Trophoblast cell (in vitro differentiated cells and primary cell): ENCODE data around the gene CCDC126. TPM values are rescaled to one million over a fixed set of nuclear protein-coding genes. Genes with fewer than 3 reads are reported as not detected.

ENCODE experiments used
- DNase-seq, 2 donors: peaks; one replicate each; pipeline ENCODE4 v3.0.0-alpha.2; 2016
- H2AFZ ChIP-seq: 2 replicates; pipeline ENCODE4 v1.6.1; 2013; ENCODE audit warnings: low read length, moderate library complexity, mild to moderate bottlenecking; ENCODE audit not compliant: insufficient read depth, poor library complexity
- H2AK5ac ChIP-seq: 2 replicates; pipeline ENCODE4 v1.6.1; 2013; ENCODE audit warnings: mild to moderate bottlenecking, low read length
- H2BK120ac ChIP-seq: 2 replicates; pipeline ENCODE4 v1.6.1; 2013; ENCODE audit warnings: low read length, mild to moderate bottlenecking, moderate library complexity; ENCODE audit not compliant: insufficient read depth, poor library complexity
- H2BK12ac ChIP-seq: 2 replicates; pipeline ENCODE4 v1.6.1; 2013; ENCODE audit warnings: mild to moderate bottlenecking, low read length, moderate library complexity
- H2BK5ac ChIP-seq: 2 replicates; pipeline ENCODE4 v1.6.1; 2013; ENCODE audit warnings: low read length, low read depth, moderate library complexity, mild to moderate bottlenecking; ENCODE audit not compliant: poor library complexity
- H3K14ac ChIP-seq: 2 replicates; pipeline ENCODE4 v1.6.1; 2013; ENCODE audit warnings: mild to moderate bottlenecking, low read length
- H3K18ac ChIP-seq: 2 replicates; pipeline ENCODE4 v1.6.1; 2013; ENCODE audit warnings: mild to moderate bottlenecking, low read length
- H3K23ac ChIP-seq: 2 replicates; pipeline ENCODE4 v1.6.1; 2013; ENCODE audit warnings: low read length
- H3K27ac ChIP-seq: 2 replicates; pipeline ENCODE4 v1.5.1; 2013; ENCODE audit warnings: low read depth, mild to moderate bottlenecking, inconsistent platforms, low read length, moderate library complexity
- H3K27me3 ChIP-seq: 2 replicates; pipeline ENCODE4 v1.6.1; 2013; ENCODE audit warnings: inconsistent platforms, mild to moderate bottlenecking, low read length, moderate library complexity; ENCODE audit not compliant: insufficient read depth
- H3K36me3 ChIP-seq, 2 experiments: 1 replicate in 1 of 2; 2 replicates in 1 of 2; pipeline ENCODE4 v1.6.1; 2013; ENCODE audit warnings: low read length in 2 of 2, mild to moderate bottlenecking in 2 of 2, moderate library complexity in 1 of 2; ENCODE audit not compliant: insufficient read depth in 2 of 2, control insufficient read depth in 1 of 2
- H3K4ac ChIP-seq: 2 replicates; pipeline ENCODE4 v1.6.1; 2013; ENCODE audit warnings: low read depth, mild to moderate bottlenecking, low read length, moderate library complexity
- H3K4me1 ChIP-seq, 2 experiments: 1 replicate in 1 of 2; 2 replicates in 1 of 2; pipeline ENCODE4 v1.6.1; 2013; ENCODE audit warnings: low read length in 2 of 2, mild to moderate bottlenecking in 2 of 2, moderate library complexity in 1 of 2; ENCODE audit not compliant: insufficient read depth in 2 of 2, control insufficient read depth in 1 of 2
- H3K4me2 ChIP-seq: 2 replicates; pipeline ENCODE4 v1.6.1; 2013; ENCODE audit warnings: inconsistent platforms, mild to moderate bottlenecking, low read length, moderate library complexity
- H3K4me3 ChIP-seq: 2 replicates; pipeline ENCODE4 v1.5.1; 2013; ENCODE audit warnings: mild to moderate bottlenecking, low read depth, low read length, inconsistent platforms
- H3K79me1 ChIP-seq: one replicate; pipeline ENCODE4 v1.6.1; 2013; ENCODE audit warnings: low read length
- H3K79me2 ChIP-seq: 2 replicates; pipeline ENCODE4 v1.6.1; 2013; ENCODE audit warnings: low read length, mild to moderate bottlenecking; ENCODE audit not compliant: control insufficient read depth, insufficient read depth, poor library complexity
- H3K9ac ChIP-seq: 2 replicates; pipeline ENCODE4 v1.6.1; 2013; ENCODE audit warnings: mild to moderate bottlenecking, low read length
- H3K9me3 ChIP-seq: 2 replicates; pipeline ENCODE4 v1.6.1; 2013; ENCODE audit warnings: low read depth, mild to moderate bottlenecking, control low read depth, inconsistent platforms, low read length; ENCODE audit not compliant: insufficient read depth
- H4K12ac ChIP-seq: 2 replicates; pipeline ENCODE4 v1.6.1; 2013; ENCODE audit warnings: low read depth, mild to moderate bottlenecking, low read length, moderate library complexity
- H4K8ac ChIP-seq: 2 replicates; pipeline ENCODE4 v1.6.1; 2013; ENCODE audit warnings: low read depth, mild to moderate bottlenecking, low read length, moderate library complexity
- H4K91ac ChIP-seq: one replicate; pipeline ENCODE4 v1.6.1; 2013; ENCODE audit warnings: low read depth, mild to moderate bottlenecking, low read length, moderate library complexity
- WGBS: extraction: QIAGEN DNeasy Blood & Tissue Kit; methylation state at CpG from one replicate; pipeline ENCODE4 v1.1.7; 2013; ENCODE audit warnings: missing lambda C conversion rate; ENCODE audit not compliant: insufficient read length, insufficient coverage; ENCODE audit errors: extremely low coverage; 5-methylcytosine and 5-hydroxymethylcytosine counted together
- polyA plus RNA-seq: library from polyadenylated mRNA; stranded (reverse); fragments of 200-250 nt; gene quantifications from 2 replicates; pipeline ENCODE4 v1.2.3, GENCODE V29; 2013

CCDC126 gene
- 25.2 and 26.2 TPM in 2 replicates for polyA plus RNA-seq

GRCh38 chr7:23597094-23598091 lies at the start of gene CCDC126:
TSS of gene CCDC126 (plus strand) at chr7:23597382. CDS start at chr7:23611316, 13,934 bp downstream.
- peaks cover 11% of the 10 kb centered on the region for H3K79me1 ChIP-seq
- peak within 1 kb of the TSS; percentile 84 for H2BK12ac ChIP-seq
- H3K79me2 ChIP-seq: peaks cover 7% of the 10 kb centered on the region
- peak within 1 kb of the TSS; percentile 92 for H2AFZ ChIP-seq
- peak within 1 kb of the TSS; percentile 82 for H3K9ac ChIP-seq
- WGBS: no CpG with 5 or more reads among the region's 99 CpGs
- H2BK5ac ChIP-seq: peak within 1 kb of the TSS; percentile 93
- peak within 1 kb of the TSS; percentile 94 for H3K27ac ChIP-seq
- peak within 1 kb of the TSS; percentile 82 for H4K91ac ChIP-seq
- H3K4ac ChIP-seq: peak within 1 kb of the TSS; percentile 69
- H3K23ac ChIP-seq: no peak within 1 kb of the TSS
- H3K14ac ChIP-seq: peak within 1 kb of the TSS; percentile 97
- H3K9me3 ChIP-seq: no peaks in the 10 kb centered on the region
- peak within 1 kb of the TSS; percentile 96 for H4K8ac ChIP-seq
- H3K27me3 ChIP-seq: no peaks in the 10 kb centered on the region
- peak; percentile 95 to 97 for DNase-seq
- H4K12ac ChIP-seq: peak within 1 kb of the TSS; percentile 89
- H3K18ac ChIP-seq: peak within 1 kb of the TSS; percentile 96
- no peak within 1 kb of the TSS for H2AK5ac ChIP-seq
- no peaks in the 10 kb centered on the region for H3K36me3 ChIP-seq
- H3K4me1 ChIP-seq: peaks cover 6 to 15% of the 10 kb centered on the region in 2 experiments
- peak within 1 kb of the TSS; percentile 87 for H3K4me3 ChIP-seq
- peak within 1 kb of the TSS; percentile 86 for H2BK120ac ChIP-seq
- H3K4me2 ChIP-seq: peak within 1 kb of the TSS; percentile 75

GRCh38 chr7:23547662-23548061 lies 49.5 kb upstream of the CCDC126 start:
- H3K79me2 ChIP-seq: no peaks in the 10 kb centered on the region
- H2BK120ac ChIP-seq: no peak overlapping the region
- no peak overlapping the region for H4K12ac ChIP-seq
- H2BK12ac ChIP-seq: no peak overlapping the region
- no peaks in the 10 kb centered on the region for H3K79me1 ChIP-seq
- H3K4me1 ChIP-seq: no peaks in the 10 kb centered on the region
- no peak for DNase-seq
- WGBS: no CpG with 5 or more reads among the region's 4 CpGs
- no peak overlapping the region for H3K27ac ChIP-seq
- H3K4me3 ChIP-seq: no peak overlapping the region
- H4K8ac ChIP-seq: no peak overlapping the region
- H3K9me3 ChIP-seq: no peaks in the 10 kb centered on the region
- H3K36me3 ChIP-seq: no peaks in the 10 kb centered on the region
- H4K91ac ChIP-seq: no peak overlapping the region
- no peak overlapping the region for H3K18ac ChIP-seq
- H3K23ac ChIP-seq: no peak overlapping the region
- no peak overlapping the region for H2AFZ ChIP-seq
- no peak overlapping the region for H3K4ac ChIP-seq
- no peak overlapping the region for H3K9ac ChIP-seq
- no peak overlapping the region for H3K4me2 ChIP-seq
- no peak overlapping the region for H2AK5ac ChIP-seq
- H3K27me3 ChIP-seq: no peaks in the 10 kb centered on the region
- H3K14ac ChIP-seq: no peak overlapping the region
- H2BK5ac ChIP-seq: no peak overlapping the region

GRCh38 chr7:23558303-23558702 lies 38.9 kb upstream of the CCDC126 start:
- DNase-seq: no peak
- Histone ChIP-seq H3K4me2 (no peak overlapping the region), H3K27ac (no peak overlapping the region), H2AFZ (no peak overlapping the region), H3K36me3 (no peaks in the 10 kb centered on the region), H3K4ac (no peak overlapping the region), H3K9ac (no peak overlapping the region), H3K4me3 (no peak overlapping the region), H3K4me1 (no peaks in the 10 kb centered on the region), H3K9me3 (no peaks in the 10 kb centered on the region), H3K79me1 (no peaks in the 10 kb centered on the region), H4K8ac (no peak overlapping the region), H3K14ac (no peak overlapping the region), H3K79me2 (no peaks in the 10 kb centered on the region), H2BK120ac (no peak overlapping the region), H3K23ac (no peak overlapping the region), H3K27me3 (no peaks in the 10 kb centered on the region), H2BK12ac (no peak overlapping the region), H2AK5ac (no peak overlapping the region), H3K18ac (no peak overlapping the region), H4K12ac (no peak overlapping the region), H2BK5ac (no peak overlapping the region), H4K91ac (no peak overlapping the region)

GRCh38 chr7:23570592-23571200 lies 26.5 kb upstream of the CCDC126 start:
- Histone ChIP-seq H4K91ac (no peak overlapping the region), H2AK5ac (no peak overlapping the region), H2BK12ac (peak overlapping the region; percentile 33), H3K4me1 (no peaks in the 10 kb centered on the region), H3K9me3 (no peaks in the 10 kb centered on the region), H3K9ac (no peak overlapping the region), H3K79me2 (no peaks in the 10 kb centered on the region), H3K23ac (no peak overlapping the region), H2BK5ac (no peak overlapping the region), H3K27ac (no peak overlapping the region), H2BK120ac (no peak overlapping the region), H3K4ac (no peak overlapping the region), H3K27me3 (no peaks in the 10 kb centered on the region), H3K18ac (no peak overlapping the region), H3K36me3 (no peaks in the 10 kb centered on the region), H3K4me3 (no peak overlapping the region), H3K4me2 (no peak overlapping the region), H4K8ac (no peak overlapping the region), H2AFZ (peak overlapping the region; percentile 56), H4K12ac (peak overlapping the region; percentile 20), H3K14ac (no peak overlapping the region), H3K79me1 (no peaks in the 10 kb centered on the region)
- WGBS: no CpG with 5 or more reads among the region's 5 CpGs
- DNase-seq: peak; percentile 59 to 87
